GM20000 (cell line): ENCODE measurements around the gene SETD4.

Experiments
- DNase-seq: peaks from one replicate; pipeline ENCODE4 v3.0.0; 2012; ENCODE audit warnings: low spot score
- TF ChIP-seq, protein P1 (sequence below): IDR thresholded peaks from 2 replicates; pipeline ENCODE4 v1.5.1; 2012; ENCODE audit warnings: mild to moderate bottlenecking, control low read depth; ENCODE audit errors: extremely low read depth, missing control alignments

Gene SETD4

GRCh38 chr21:36068748-36069398 is 8.5 kb upstream of the SETD4 start:
- TF ChIP-seq, protein P1, sequence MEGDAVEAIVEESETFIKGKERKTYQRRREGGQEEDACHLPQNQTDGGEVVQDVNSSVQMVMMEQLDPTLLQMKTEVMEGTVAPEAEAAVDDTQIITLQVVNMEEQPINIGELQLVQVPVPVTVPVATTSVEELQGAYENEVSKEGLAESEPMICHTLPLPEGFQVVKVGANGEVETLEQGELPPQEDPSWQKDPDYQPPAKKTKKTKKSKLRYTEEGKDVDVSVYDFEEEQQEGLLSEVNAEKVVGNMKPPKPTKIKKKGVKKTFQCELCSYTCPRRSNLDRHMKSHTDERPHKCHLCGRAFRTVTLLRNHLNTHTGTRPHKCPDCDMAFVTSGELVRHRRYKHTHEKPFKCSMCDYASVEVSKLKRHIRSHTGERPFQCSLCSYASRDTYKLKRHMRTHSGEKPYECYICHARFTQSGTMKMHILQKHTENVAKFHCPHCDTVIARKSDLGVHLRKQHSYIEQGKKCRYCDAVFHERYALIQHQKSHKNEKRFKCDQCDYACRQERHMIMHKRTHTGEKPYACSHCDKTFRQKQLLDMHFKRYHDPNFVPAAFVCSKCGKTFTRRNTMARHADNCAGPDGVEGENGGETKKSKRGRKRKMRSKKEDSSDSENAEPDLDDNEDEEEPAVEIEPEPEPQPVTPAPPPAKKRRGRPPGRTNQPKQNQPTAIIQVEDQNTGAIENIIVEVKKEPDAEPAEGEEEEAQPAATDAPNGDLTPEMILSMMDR: no peak
- no peak for DNase-seq

GRCh38 chr21:36065497-36066036 is 5.2 kb upstream of the SETD4 start:
- DNase-seq: no peak

GRCh38 chr21:36064085-36064460 is 3.7 kb upstream of the SETD4 start:
- TF ChIP-seq, protein P1: no peak
- no peak for DNase-seq

More at GRCh38 chr21:36065497-36066036, 5.2 kb upstream of the SETD4 start:
- TF ChIP-seq, protein P1: no peak

DNA sequence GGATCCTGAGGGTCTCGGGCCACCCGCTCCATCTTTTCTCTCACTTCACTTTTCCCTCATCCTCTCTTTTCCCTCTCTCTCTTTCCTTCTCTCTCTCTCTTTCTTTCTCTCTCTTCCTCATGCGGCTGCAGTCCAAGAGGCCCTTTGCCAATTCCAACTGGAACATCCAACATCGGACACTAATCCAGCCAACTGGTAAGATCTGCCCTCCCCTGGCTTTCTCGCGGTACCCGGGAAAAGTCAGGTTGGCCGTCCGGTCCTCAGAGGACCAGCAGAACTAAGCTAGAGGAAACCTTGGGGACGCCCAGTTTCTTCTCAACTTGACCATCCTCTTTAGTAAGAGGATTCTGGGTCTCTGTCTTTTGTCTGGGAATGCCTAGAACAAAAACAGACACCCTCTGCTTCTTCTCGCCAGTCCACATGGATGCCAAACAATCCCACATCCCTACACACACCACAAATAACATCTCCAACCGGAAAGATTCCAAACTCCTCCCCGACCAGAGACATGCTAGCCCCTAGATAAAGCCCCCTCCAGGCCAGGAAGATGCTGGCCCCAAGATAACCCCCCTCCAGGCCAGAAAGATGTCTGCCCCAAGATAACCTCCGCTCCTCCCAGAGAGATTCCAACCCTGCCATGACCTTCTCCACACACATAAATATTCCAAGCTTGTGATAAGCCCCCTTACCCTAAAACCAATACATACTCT is 3.2 kb upstream of the SETD4 start:
- TF ChIP-seq, protein P1: no peak
- DNase-seq: no peak

- no peak for DNase-seq
- TF ChIP-seq, protein P1: no peak
Measured at GRCh38 chr21:36061445-36061844, 1.1 kb upstream of the SETD4 start.

DNA sequence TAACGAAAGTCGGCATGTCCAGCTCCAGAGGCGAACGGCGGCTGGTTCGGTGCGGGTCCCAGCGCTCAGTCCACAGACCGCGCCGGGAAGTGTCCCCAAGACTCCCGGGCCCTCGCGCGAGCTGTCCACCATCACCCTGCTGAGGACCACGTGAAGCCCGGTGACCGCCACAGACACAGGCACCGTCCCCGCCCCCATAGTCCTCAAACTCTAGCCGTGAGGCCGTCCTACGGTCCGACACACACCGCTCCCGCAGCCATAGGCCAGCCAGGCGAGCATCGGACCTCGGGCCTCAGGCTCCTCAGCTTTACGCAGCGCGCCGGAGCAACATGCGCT is 535 bp downstream of the SETD4 start:
- TF ChIP-seq, protein P1: no peak
- DNase-seq: peak; percentile 46

DNA sequence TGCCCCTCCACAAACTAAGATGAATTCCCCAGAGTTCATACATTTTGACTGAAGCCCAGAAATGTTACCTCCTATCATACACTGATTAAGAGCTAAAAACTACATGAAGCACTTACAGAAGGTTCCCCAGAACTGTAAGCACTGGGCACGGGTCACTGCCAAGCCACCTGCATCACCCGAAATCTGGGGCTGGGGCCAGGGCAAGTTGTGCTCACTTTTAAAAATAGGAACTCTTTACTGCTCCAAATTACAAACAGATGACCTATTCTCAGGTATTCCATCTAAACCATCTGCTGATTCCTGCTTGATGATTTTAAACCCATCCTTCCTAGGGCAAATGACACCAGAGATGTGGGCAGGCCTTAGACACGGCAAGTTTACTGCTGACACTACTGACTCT is 4.8 kb downstream of the SETD4 start:
- TF ChIP-seq, protein P1: no peak

More for the DNA sequence above, 4.8 kb downstream of the SETD4 start:
- DNase-seq: no peak
